ENCODE data around the gene SMYD3.

DNA sequence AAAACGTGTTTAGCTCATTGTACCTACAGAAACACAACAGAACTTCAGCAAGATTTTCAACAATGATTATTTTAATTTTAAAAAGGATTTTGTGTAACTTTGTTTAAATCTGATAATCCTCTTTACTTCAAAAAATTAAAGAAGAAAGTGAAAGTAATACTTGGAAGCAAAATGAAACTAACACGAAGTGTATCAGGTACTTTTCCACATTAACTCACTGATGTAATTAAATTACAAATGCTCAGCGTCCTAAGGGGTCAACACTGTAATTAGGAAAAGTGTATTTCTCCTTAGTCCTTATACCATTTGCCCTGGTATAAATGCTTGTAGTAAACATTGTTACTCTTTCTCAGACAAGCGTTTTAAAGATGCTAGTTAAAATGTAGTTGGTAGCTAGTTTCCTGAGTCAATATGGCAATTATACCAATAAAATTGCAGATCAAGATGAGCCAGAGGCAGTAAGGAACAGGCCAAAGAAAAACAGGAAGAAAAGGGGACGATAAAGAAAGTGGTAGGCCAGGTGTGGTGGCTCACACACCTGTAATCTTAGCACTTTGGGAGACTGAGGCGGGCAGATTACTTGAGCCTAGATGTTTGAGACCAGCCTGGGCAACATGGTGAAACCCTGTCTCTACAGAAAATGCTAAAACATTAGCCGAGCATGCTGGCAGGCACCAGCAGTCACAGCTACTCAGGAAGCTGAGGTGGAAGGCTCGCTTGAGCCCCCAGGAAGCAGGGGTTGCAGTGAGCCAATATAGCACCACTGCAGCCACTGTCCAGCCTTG is 553.0 kb downstream of the SMYD3 start:
- TF ChIP-seq POLR2A (IDR thresholded peaks at IDR 0.05; ENCODE audit: low read length) (no peak), GATA1 (IDR thresholded peaks at IDR 0.05; ENCODE audit: low read depth, low read length) (no peak)
